ENCODE measurements around the gene PLA2G4A. TPM values are rescaled to one million over a fixed set of nuclear protein-coding genes. Genes with fewer than 3 reads are reported as not detected.
A peak's percentile ranks its signal among the peaks of the same experiment; 100 is the strongest.

PLA2G4A gene
- total RNA-seq, result 1 to 10 TPM; 3.1 to 6.3 TPM

DNA sequence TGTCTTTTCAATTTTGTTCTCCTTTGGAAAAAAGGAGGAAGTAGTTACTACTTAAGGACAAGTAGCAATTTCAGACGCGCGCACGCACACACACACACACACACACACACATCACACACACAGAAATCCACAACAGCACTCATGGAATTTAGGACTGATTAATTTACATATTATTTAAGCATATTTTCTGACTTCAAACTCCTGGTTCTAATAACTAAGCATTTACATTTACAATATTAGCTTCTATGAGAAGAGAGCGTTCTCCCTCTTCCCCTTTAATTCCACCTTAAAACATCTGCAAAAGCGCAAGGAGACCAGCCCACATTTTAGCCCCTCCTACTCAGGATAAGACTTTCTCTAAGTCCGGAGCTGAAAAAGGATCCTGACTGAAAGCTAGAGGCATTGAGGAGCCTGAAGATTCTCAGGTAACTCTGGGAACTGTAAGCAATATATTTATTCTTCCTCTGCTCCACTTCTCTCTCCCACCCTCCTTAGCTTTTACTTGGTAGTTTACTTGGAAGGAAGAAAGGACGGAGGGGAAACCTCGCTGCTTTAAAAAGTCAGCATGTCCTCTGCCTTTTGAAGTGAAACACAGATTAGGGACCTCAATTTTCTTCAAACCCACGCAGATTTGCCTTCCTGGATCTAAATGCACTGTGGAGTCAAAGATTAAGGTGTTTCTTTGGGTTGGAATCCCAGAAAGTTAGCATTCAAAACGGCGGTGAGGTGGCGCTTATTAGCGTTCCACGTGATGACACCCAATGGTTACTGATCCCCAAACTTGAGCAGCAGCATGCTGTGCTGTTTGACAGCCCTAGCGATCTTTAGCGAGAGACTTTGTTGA lies at the start of gene PLA2G4A:
Gene PLA2G4A (plus strand): TSS at position 339 of the 844 bp plus-strand sequence. CDS start 25,406 bp downstream, outside the sequence.
- H3K4me3 ChIP-seq, result peak within 1 kb of the TSS; percentile 54
- intact Hi-C loops (cut with DNase I), result no loop called here
- DNase-seq, result peak; percentile 67
- H3K27ac ChIP-seq, result peak within 1 kb of the TSS; percentile 61
- TF ChIP-seq, protein P1, sequence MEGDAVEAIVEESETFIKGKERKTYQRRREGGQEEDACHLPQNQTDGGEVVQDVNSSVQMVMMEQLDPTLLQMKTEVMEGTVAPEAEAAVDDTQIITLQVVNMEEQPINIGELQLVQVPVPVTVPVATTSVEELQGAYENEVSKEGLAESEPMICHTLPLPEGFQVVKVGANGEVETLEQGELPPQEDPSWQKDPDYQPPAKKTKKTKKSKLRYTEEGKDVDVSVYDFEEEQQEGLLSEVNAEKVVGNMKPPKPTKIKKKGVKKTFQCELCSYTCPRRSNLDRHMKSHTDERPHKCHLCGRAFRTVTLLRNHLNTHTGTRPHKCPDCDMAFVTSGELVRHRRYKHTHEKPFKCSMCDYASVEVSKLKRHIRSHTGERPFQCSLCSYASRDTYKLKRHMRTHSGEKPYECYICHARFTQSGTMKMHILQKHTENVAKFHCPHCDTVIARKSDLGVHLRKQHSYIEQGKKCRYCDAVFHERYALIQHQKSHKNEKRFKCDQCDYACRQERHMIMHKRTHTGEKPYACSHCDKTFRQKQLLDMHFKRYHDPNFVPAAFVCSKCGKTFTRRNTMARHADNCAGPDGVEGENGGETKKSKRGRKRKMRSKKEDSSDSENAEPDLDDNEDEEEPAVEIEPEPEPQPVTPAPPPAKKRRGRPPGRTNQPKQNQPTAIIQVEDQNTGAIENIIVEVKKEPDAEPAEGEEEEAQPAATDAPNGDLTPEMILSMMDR (IDR thresholded peaks at IDR 0.05), result no peak
- H3K27me3 ChIP-seq, result no peaks in the 10 kb centered on the region
- H3K4me1 ChIP-seq, result no peaks in the 10 kb centered on the region
- no peaks in the 10 kb centered on the region for H3K9me3 ChIP-seq
- H3K9ac ChIP-seq (ENCODE audit: low read depth in 2 of 2, low read length in 2 of 2), result peak within 1 kb of the TSS in 1 of 2 donors; percentile 79
- H3K36me3 ChIP-seq, result no peaks in the 10 kb centered on the region

DNA sequence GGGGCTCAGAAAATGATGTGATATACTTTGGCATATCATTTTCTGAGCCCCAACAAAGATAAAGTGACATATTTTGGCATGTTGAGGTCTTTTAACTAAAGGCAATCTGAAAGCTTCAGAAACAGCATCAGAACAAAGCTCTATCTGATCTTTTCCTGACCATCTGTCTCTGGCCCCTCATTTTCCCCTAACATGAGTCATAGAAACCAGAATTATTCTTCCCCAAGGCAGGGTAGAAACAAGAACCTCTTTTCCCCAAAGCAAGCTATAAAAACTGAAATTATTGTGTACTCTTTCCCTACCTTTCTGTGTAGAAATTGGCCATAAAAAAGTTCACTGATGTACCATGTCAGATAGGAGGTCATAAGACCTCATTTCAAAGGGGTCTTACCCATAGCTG lies 48.7 kb upstream of the PLA2G4A start:
- intact Hi-C loops (cut with DNase I), result no loop called here
- TF ChIP-seq, protein P1 (IDR thresholded peaks at IDR 0.05), result no peak

DNA sequence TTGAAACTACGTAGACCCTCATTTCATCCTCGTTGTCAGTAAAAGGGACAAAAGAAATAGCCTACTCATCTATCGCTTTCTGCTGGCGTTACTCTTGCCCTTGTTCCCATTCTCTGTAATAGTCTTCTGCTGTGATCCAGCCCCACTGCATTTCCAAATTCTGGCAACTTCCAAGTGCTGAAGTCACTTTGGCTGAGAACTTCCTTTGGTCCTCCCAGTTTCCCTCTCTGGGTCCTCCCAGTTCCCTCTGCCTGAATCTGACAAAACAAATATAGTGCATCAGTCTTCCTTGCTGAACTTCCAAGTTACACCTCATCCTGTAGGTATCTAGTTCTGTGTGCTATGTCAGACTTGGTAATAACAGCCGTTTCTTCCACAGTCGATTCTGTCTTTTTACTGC lies 47.0 kb upstream of the PLA2G4A start:
- Histone ChIP-seq H3K9me3 (no peaks in the 10 kb centered on the region), H3K9ac (ENCODE audit: low read depth in 2 of 2, low read length in 2 of 2) (no peak overlapping the region), H3K4me1 (no peaks in the 10 kb centered on the region), H3K27me3 (no peaks in the 10 kb centered on the region), H3K27ac (no peak overlapping the region), H3K4me3 (no peak overlapping the region), H3K36me3 (no peaks in the 10 kb centered on the region)
- intact Hi-C loops (cut with DNase I), result no loop called here
- no peak for DNase-seq
- TF ChIP-seq, protein P1 (IDR thresholded peaks at IDR 0.05), result no peak

More for the DNA sequence above, 48.7 kb upstream of the PLA2G4A start:
- Histone ChIP-seq H3K4me1 (no peaks in the 10 kb centered on the region), H3K27me3 (no peaks in the 10 kb centered on the region), H3K9me3 (no peaks in the 10 kb centered on the region), H3K27ac (no peak overlapping the region), H3K4me3 (no peak overlapping the region), H3K36me3 (no peaks in the 10 kb centered on the region), H3K9ac (ENCODE audit: low read depth in 2 of 2, low read length in 2 of 2) (no peak overlapping the region)
- no peak for DNase-seq

DNA sequence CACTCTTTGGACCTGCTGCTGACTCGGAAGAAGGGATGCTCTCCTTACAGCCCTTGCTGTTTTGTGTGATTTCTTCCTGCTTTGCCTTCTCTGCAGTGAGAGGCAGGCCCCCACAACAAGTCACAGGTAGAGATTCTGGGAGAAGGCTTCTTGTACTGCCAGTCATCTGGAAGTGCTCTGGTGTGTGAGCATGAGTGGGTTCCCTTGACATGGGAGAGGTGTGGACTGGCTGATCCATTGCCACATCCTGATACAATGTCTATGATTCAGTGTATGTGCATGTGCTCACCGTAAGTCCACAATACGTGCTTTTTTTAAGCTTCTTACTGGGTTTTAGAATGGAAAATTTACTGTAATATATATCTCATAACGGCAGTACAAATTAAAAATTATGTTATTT lies 46.0 kb upstream of the PLA2G4A start:
- no peak for DNase-seq
- Histone ChIP-seq H3K27me3 (no peaks in the 10 kb centered on the region), H3K36me3 (no peaks in the 10 kb centered on the region), H3K4me1 (no peaks in the 10 kb centered on the region), H3K4me3 (no peak overlapping the region), H3K9ac (ENCODE audit: low read depth in 2 of 2, low read length in 2 of 2) (no peak overlapping the region), H3K27ac (no peak overlapping the region), H3K9me3 (no peaks in the 10 kb centered on the region)
- TF ChIP-seq, protein P1 (IDR thresholded peaks at IDR 0.05), result no peak
- intact Hi-C loops (cut with DNase I), result no loop called here

DNA sequence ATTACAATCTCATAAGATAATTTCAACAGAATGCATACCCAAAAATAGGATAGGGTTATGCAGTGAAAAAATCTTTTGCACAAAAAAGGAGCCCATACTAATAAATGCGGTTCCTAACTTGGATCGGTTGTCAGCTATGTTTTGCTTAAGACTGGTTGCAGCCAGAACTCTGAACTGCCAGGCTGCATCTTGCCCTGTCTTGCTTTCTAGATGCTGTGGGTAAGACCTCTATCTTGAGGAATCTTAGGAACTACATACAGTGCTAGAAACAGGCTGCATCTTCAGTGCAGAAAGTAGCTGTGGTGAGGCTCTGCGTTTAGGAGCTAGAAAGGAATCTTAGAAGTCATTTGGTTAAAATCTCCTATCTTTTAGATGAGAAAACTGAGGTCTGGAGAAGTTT lies 45.6 kb upstream of the PLA2G4A start:
- H3K27ac ChIP-seq, result no peak overlapping the region
- TF ChIP-seq, protein P1 (IDR thresholded peaks at IDR 0.05), result no peak
- no peak for DNase-seq
- intact Hi-C loops (cut with DNase I), result no loop called here
- H3K9ac ChIP-seq (ENCODE audit: low read depth in 2 of 2, low read length in 2 of 2), result no peak overlapping the region
- no peaks in the 10 kb centered on the region for H3K9me3 ChIP-seq
- H3K27me3 ChIP-seq, result no peaks in the 10 kb centered on the region
- no peaks in the 10 kb centered on the region for H3K4me1 ChIP-seq
- H3K4me3 ChIP-seq, result no peak overlapping the region
- H3K36me3 ChIP-seq, result no peaks in the 10 kb centered on the region
